PFSK-1 (cell line): ENCODE measurements around the gene RAB3GAP1.

Experiments used
- FOXP2 ChIP-seq: optimal IDR thresholded peaks from 2 replicates; pipeline ENCODE3; 2011; ENCODE audit warnings: borderline replicate concordance, control low read depth, inconsistent platforms; ENCODE audit not compliant: insufficient read depth; ENCODE audit errors: extremely low read length, extremely low read depth
- POLR2AphosphoS5 ChIP-seq: IDR thresholded peaks from 2 replicates; pipeline ENCODE4 v1.6.1; 2012; ENCODE audit warnings: low read depth, mild to moderate bottlenecking, control low read depth, low read length, moderate library complexity
- SIN3A ChIP-seq: IDR thresholded peaks from 2 replicates; pipeline ENCODE4 v1.6.1; 2012; ENCODE audit warnings: mild to moderate bottlenecking, low read length, moderate library complexity, borderline replicate concordance; ENCODE audit not compliant: insufficient read depth
- TAF1 ChIP-seq: IDR thresholded peaks from 2 replicates; pipeline ENCODE4 v1.6.1; 2012; ENCODE audit warnings: low read length, control low read depth, borderline replicate concordance; ENCODE audit not compliant: insufficient read depth
- TF ChIP-seq, protein P1 (sequence below), 2 experiments: IDR thresholded peaks; 2 replicates each; pipeline versions ENCODE4 v1.6.1 to v1.8.0; 2011 to 2012; ENCODE audit warnings: low read depth in 2 of 2, low read length in 2 of 2, control low read depth in 1 of 2, inconsistent platforms in 1 of 2, mild to moderate bottlenecking in 1 of 2, moderate library complexity in 1 of 2; ENCODE audit not compliant: insufficient read depth in 1 of 2

The RAB3GAP1 gene

DNA sequence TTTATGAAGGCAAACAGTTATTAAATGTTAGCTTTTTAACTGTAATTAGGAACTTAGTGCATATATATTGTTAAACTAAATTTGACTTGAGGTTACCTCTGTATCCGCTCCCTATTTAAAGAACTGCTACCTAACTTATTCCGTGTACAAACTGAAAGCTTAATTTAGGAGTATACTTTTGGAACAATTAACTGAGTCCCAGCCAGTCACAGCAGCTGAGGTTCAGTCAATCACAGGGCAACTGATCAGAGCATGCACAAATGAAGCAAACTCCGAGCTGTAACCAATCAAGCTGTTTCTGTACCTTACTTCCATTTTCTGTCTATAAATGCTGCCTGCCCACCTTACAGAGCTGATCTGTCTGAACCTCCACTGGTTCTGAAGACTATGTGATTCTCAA is 61.2 kb downstream of the RAB3GAP1 start:
- TF ChIP-seq, protein P1, sequence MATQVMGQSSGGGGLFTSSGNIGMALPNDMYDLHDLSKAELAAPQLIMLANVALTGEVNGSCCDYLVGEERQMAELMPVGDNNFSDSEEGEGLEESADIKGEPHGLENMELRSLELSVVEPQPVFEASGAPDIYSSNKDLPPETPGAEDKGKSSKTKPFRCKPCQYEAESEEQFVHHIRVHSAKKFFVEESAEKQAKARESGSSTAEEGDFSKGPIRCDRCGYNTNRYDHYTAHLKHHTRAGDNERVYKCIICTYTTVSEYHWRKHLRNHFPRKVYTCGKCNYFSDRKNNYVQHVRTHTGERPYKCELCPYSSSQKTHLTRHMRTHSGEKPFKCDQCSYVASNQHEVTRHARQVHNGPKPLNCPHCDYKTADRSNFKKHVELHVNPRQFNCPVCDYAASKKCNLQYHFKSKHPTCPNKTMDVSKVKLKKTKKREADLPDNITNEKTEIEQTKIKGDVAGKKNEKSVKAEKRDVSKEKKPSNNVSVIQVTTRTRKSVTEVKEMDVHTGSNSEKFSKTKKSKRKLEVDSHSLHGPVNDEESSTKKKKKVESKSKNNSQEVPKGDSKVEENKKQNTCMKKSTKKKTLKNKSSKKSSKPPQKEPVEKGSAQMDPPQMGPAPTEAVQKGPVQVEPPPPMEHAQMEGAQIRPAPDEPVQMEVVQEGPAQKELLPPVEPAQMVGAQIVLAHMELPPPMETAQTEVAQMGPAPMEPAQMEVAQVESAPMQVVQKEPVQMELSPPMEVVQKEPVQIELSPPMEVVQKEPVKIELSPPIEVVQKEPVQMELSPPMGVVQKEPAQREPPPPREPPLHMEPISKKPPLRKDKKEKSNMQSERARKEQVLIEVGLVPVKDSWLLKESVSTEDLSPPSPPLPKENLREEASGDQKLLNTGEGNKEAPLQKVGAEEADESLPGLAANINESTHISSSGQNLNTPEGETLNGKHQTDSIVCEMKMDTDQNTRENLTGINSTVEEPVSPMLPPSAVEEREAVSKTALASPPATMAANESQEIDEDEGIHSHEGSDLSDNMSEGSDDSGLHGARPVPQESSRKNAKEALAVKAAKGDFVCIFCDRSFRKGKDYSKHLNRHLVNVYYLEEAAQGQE (IDR thresholded peaks at IDR 0.05; ENCODE audit: insufficient read depth in 1 of 2, low read depth in 2 of 2, low read length in 2 of 2), result no peak
- no peak for TF ChIP-seq FOXP2
- TF ChIP-seq SIN3A, result no peak
- no peak for TF ChIP-seq TAF1
- no peak for TF ChIP-seq POLR2AphosphoS5

DNA sequence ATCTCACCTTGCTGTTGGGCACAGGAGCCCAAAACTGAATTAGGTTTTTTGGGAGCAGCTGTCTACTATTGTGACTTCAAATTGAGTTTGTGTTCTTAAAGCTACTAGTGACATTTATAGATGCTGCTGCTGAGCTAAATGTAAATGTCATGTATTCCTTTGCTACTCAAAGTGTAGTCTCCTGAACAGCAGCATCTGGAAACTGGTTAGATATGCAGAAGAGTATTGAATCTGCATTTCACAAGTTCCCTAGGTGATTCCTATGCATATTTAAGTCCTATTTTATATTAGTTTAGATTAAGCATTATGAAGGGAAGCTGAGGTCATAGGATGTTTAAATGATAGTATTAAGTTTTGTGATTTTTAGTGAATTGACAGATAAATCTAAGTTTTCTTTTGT is 67.5 kb downstream of the RAB3GAP1 start:
- TF ChIP-seq, protein P1 (IDR thresholded peaks at IDR 0.05; ENCODE audit: insufficient read depth in 1 of 2, low read depth in 2 of 2, low read length in 2 of 2), result no peak
- TF ChIP-seq TAF1, result no peak
- no peak for TF ChIP-seq SIN3A
- no peak for TF ChIP-seq FOXP2
- no peak for TF ChIP-seq POLR2AphosphoS5

DNA sequence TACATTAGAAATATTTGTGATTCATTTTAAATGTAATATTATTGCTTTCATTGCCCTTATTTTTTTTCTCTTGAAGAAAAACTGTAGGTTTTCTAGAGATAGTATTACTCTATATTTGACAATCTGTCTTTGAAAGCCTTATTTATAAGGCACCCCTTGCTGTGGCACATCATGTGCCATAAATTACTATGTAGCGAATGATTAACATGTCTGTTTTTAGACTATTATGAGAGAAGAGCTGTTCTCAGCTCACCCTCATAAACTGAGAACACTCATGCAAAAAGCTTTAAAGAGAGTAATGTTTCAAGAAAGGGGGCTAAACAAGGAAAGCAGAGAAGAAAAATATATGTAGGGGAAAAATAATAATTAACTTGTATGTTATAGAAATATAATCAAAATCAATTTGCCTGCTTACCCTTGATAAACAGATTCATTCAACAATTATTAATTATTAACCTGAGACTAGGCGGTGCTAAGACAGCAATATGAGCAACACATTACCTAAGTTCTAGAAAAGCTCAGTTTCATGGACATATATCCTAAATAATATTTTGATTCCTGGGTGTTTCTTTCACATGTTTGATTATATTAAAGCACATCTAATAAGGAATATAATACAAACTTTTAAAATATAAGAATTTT is 69.0 kb downstream of the RAB3GAP1 start:
- no peak for TF ChIP-seq POLR2AphosphoS5

DNA sequence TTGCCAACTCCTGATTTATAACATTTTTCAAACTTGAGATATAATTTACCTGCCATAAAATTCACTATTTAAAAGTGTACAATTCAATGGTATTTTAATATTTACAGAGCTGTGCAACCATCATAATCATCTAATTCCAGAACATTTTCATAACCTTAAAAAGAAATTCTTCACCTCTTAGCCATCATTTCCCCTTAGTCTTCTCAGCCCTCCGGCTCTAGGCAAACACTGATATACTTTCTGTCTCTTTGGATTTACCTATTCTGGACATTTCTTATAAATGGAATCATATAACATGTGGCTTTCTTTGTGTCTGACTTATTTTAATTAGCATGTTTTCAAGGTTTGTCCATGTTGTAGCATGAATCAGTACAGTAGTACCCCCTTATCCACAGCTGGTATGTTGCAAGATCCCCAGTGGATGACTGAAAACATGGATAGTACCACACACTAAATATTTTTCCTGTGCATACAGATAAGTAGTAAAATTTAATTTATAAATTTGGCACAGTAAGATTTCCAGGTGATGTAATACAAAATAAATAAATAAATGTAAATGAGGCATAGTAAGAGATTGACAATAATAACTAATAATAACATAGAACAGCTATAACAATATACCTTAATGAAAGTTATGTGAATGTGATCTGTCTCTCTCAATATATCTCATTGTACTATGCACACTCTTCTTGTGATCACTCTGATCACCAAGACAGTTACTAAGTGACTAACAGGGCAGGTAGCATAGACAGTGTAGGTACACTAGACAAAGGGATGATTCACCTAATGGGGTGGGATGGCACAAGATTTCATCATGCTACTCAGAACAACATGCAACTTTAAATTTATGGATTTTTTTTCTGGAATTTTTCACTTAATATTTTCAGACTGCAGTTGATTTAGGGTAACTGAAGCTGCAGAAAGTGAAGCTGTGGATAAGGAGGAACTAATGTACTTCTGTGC is 73.1 kb downstream of the RAB3GAP1 start:
- no peak for TF ChIP-seq FOXP2
- no peak for TF ChIP-seq POLR2AphosphoS5
- no peak for TF ChIP-seq SIN3A
- no peak for TF ChIP-seq TAF1
- TF ChIP-seq, protein P1 (IDR thresholded peaks at IDR 0.05; ENCODE audit: insufficient read depth in 1 of 2, low read depth in 2 of 2, low read length in 2 of 2), result no peak

DNA sequence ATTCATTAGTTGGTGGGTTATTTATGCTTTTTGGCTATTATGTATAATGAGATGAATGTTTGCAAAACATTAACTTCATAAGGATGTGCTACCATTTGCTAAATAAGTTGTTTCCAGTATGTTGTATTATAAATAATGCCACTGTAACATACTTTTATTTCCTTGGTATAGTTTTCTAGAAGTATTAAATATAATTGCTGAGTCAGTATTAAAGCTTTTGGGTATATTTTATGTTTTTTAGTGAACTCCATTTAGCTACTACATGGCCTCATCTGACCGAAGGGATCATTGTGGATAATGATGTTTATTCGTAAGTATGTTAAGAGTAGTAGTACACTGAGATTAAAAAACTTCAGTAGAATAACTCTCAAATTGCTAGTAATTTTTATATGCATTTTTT is 73.8 kb downstream of the RAB3GAP1 start:
- TF ChIP-seq TAF1 (no peak), SIN3A (no peak), FOXP2 (no peak), POLR2AphosphoS5 (no peak)
- TF ChIP-seq, protein P1 (IDR thresholded peaks at IDR 0.05; ENCODE audit: insufficient read depth in 1 of 2, low read depth in 2 of 2, low read length in 2 of 2), result no peak
